Kidney epithelial cell (primary cell): ENCODE data around the gene RDH13. TPM values are rescaled to one million over a fixed set of nuclear protein-coding genes. Genes with fewer than 3 reads are reported as not detected.
"Not testable (repeated sequence)": the region's sequence is repeated elsewhere in the genome, so short reads cannot be mapped to it uniquely, and the experiment has no call there.

Source experiments
- DNase-seq: peaks from one replicate; pipeline ENCODE4 v3.0.0-alpha.2; 2010; ENCODE audit warnings: low read depth
- H3K27me3 ChIP-seq: 2 replicates; pipeline ENCODE4 v1.6.0; 2011; ENCODE audit warnings: low read length; ENCODE audit not compliant: control insufficient read depth, insufficient read depth
- H3K36me3 ChIP-seq: 2 replicates; pipeline ENCODE4 v1.5.1; 2011; ENCODE audit warnings: low read length; ENCODE audit not compliant: control insufficient read depth, insufficient read depth
- H3K4me3 ChIP-seq: 2 replicates; pipeline ENCODE4 v1.5.1; 2011; ENCODE audit warnings: low read depth, mild to moderate bottlenecking, control low read depth, low read length
- total RNA-seq: library from RNA; depleted of rRNA; stranded (reverse); fragments of >200 nt; gene quantifications from 2 replicates; pipeline ENCODE4 v1.2.3, GENCODE V29; 2015
- TF ChIP-seq, protein P1 (sequence below): IDR thresholded peaks from 2 replicates; pipeline ENCODE4 v1.5.1; 2011; ENCODE audit warnings: mild to moderate bottlenecking, moderate library complexity, low read length, control low read depth, inconsistent platforms; ENCODE audit not compliant: insufficient read depth, poor library complexity, severe bottlenecking

RDH13 gene
- total RNA-seq, 1 donor from 2014 or later = 23.4 TPM

DNA sequence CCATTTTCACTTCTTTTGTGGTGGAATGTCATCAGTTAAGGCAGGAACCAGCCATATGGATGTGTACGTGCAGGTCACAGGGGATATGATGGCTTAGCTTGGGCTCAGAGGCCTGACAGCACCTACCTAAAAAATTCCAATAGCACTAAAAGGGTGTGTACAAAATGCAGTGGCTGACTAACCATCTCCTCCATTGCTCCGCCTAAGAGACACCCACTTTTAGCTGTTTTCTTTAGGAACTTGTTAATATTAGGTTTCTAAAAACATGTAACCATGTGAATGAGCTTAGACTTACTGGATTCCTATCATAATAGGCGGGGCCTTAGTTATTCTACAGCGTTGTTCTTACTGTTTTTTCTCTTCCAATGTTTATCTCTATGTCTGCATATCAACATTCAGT is 50.6 kb downstream of the RDH13 start:
- no peak overlapping the region for H3K4me3 ChIP-seq
- H3K27me3 ChIP-seq = no peaks in the 10 kb centered on the region
- TF ChIP-seq, protein P1, sequence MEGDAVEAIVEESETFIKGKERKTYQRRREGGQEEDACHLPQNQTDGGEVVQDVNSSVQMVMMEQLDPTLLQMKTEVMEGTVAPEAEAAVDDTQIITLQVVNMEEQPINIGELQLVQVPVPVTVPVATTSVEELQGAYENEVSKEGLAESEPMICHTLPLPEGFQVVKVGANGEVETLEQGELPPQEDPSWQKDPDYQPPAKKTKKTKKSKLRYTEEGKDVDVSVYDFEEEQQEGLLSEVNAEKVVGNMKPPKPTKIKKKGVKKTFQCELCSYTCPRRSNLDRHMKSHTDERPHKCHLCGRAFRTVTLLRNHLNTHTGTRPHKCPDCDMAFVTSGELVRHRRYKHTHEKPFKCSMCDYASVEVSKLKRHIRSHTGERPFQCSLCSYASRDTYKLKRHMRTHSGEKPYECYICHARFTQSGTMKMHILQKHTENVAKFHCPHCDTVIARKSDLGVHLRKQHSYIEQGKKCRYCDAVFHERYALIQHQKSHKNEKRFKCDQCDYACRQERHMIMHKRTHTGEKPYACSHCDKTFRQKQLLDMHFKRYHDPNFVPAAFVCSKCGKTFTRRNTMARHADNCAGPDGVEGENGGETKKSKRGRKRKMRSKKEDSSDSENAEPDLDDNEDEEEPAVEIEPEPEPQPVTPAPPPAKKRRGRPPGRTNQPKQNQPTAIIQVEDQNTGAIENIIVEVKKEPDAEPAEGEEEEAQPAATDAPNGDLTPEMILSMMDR = no peak
- no peak for DNase-seq
- no peaks in the 10 kb centered on the region for H3K36me3 ChIP-seq

DNA sequence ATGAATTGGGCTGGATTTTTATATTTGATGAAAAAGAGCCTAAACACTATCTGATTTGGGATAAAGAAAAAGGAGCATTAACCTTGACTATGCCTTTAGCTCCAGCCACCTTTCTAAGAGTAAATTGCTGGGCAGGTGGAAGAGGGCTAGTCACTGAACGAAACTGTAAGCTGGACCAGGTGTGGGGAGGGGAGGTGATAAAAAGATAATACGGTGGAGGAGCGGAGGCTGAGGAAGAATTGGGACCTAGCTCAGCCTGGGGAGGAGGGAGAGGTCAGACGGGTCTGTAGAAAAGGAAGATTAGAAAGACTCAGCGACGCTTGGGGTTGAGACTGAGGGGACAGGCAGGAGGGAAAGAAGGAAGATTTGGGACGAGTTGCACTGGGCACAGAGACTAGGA is 52.4 kb downstream of the RDH13 start:
- not testable (repeated sequence) for H3K36me3 ChIP-seq, H3K27me3 ChIP-seq, DNase-seq, H3K4me3 ChIP-seq

DNA sequence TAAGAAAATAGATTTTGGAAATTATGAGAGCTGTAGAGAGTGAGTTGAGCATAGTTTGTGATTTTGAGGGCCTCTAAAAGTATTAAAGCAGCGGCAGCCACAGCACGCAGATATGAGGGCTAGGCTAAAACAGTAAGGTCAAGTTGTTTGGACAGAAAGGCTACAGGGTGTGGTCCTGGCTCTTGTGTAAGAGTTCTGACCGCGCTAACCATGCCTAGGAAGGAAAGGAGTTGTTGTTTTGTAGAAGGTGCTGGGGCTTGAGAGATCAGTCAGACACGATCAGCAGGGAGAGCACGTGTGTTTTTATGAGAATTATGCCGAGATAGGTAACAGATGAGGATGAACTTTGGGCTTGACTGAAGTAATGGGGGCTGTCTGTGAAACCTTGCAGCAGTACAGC is 54.2 kb downstream of the RDH13 start:
- not testable (repeated sequence) for H3K4me3 ChIP-seq, H3K27me3 ChIP-seq, H3K36me3 ChIP-seq, DNase-seq

DNA sequence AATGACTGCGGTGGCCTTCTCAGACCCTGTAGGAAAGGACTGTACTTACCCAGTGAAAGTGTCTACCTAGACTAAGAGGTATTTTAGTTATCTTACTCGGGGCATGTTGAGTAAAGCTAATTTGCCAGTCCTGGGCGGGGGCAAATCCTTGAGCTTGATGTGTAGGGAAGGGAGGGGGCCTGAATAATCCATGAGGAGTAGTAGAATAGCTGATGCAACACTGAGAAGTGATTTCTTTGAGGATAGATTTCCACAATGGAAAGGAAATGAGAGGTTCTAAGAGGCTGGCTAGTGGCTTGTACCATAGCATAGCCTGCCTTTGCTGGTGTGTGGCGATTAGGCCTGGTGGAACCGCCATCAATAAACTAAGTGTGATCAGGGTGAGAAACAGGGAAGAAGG is 54.8 kb downstream of the RDH13 start:
- not testable (repeated sequence) for H3K4me3 ChIP-seq, DNase-seq, H3K27me3 ChIP-seq, H3K36me3 ChIP-seq

DNA sequence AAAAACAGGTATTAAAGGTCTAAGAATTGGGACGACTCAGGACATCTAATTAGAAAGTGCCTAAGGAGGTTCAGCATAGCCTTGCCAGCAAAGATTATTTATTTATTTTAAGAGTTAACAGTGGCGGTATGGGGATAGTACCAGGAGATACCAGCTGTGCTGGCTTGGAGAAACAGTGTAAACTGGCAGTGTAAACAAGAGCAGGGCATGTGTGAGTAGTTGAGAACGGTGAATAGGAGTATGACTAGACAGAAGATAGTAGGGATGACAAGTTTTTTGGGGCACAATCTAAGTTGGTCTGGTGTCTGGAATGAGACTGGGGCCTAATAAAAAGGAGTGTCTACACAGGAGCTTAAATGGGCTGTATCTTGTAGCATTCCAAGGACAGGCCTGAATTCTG is 55.4 kb downstream of the RDH13 start:
- not testable (repeated sequence) for DNase-seq, H3K4me3 ChIP-seq, H3K36me3 ChIP-seq, H3K27me3 ChIP-seq

DNA sequence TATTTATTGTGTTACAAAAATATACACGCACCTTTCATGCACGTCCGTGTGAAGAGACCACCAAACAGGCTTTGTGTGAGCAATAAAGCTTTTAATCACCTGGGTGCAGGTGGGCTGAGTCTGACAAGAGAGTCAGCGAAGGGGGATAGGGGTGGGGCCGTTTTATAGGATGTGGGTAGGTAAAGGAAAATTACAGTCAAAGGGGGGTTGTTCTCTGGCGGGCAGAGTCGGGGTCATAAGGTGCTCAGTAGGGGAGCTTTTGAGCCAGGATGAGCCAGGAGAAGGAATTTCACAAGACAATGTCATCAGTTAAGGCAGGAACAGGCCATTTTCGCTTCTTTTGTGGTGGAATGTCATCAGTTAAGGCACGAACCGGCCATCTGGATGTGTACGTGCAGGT is 56.2 kb downstream of the RDH13 start:
- DNase-seq, H3K36me3 ChIP-seq, H3K27me3 ChIP-seq: not testable (repeated sequence)
- H3K4me3 ChIP-seq = peak overlapping the region; percentile 55

DNA sequence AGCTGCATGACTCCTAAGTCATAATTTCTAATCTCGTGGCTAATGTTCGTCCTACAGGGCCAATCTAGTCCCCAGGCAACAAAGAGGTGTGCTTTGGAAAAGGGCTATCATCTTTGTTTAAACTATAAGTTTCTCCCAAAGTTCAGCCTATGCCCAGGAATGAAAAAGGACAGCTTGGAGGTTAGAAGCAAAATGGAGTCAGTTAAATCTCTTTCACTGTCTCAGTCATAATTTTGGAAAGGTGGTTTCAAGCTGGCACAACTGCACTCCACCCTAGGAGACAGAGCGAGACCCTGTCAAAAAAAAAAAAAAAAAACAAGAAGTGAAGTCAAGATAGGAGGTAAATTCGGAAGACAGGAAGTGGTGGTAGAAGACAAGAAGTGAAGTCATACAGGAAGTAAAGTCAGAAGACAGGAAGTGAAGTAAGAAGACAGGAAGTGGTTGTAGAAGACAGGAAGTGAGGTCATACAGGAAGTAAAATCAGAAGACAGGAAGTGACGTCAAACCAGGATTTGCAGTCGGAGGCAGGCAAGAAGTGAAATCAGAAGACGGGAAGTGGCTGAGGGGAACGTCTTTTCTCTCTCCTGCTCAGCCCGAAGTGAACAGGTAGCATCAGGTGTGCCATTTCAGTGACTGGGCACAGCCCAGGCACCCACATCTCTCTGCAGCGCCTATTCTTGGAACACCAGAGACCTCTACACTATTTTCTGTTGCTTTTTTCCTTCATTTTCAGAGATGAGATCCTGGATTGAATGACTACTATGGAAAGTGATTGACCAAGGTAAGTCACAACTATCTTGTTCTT is 57.1 kb downstream of the RDH13 start:
- Histone ChIP-seq H3K27me3 (no peaks in the 10 kb centered on the region), H3K36me3 (no peaks in the 10 kb centered on the region), H3K4me3 (peak overlapping the region; percentile 55)
- peak; percentile 86 for DNase-seq
- TF ChIP-seq, protein P1 = no peak

DNA sequence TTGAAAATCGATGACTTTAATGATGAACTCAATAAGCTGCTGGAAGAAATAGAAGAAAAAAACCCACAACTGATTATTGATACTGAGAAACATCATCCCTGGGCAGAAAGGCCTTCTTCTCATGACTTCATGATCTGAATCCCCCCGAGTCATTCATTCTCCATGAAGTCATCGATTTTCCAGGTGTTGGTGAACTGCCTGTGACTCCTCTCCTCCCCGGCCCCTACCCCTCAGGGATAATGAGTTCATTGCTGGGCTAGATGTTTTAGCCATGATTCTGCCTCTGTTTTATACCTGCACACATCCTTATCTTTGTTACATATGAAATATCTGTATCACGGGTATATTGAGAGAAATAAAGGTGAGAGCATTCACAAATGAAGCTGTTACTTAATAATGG is 62.2 kb downstream of the RDH13 start:
- H3K27me3 ChIP-seq = no peaks in the 10 kb centered on the region
- no peak for DNase-seq
- TF ChIP-seq, protein P1 = no peak
- no peak overlapping the region for H3K4me3 ChIP-seq
- no peaks in the 10 kb centered on the region for H3K36me3 ChIP-seq

DNA sequence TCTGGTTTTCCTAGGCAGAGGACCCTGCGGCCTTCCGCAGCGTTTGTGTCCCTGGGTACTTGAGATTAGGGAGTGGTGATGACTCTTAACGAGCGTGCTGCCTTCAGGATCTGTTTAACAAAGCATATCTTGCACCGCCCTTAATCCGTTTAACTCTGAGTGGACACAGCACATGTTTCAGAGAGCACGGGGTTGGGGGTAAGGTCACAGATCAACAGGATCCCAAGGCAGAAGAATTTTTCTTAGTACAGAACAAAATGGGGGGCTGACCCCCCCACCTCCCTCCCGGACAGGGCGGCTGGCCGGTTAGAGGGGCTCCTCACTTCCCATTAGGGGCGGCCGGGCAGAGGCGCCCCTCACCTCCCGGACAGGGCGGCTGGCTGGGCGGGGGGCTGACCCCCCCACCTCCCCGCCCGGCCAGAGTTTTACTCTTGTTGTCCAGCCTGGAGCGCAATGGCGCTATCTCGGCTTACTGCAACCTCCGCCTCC is 64.2 kb downstream of the RDH13 start:
- not testable (repeated sequence) for DNase-seq, H3K4me3 ChIP-seq, H3K36me3 ChIP-seq, H3K27me3 ChIP-seq
